ENCODE data around the gene SMARCB1.

The SMARCB1 gene

DNA sequence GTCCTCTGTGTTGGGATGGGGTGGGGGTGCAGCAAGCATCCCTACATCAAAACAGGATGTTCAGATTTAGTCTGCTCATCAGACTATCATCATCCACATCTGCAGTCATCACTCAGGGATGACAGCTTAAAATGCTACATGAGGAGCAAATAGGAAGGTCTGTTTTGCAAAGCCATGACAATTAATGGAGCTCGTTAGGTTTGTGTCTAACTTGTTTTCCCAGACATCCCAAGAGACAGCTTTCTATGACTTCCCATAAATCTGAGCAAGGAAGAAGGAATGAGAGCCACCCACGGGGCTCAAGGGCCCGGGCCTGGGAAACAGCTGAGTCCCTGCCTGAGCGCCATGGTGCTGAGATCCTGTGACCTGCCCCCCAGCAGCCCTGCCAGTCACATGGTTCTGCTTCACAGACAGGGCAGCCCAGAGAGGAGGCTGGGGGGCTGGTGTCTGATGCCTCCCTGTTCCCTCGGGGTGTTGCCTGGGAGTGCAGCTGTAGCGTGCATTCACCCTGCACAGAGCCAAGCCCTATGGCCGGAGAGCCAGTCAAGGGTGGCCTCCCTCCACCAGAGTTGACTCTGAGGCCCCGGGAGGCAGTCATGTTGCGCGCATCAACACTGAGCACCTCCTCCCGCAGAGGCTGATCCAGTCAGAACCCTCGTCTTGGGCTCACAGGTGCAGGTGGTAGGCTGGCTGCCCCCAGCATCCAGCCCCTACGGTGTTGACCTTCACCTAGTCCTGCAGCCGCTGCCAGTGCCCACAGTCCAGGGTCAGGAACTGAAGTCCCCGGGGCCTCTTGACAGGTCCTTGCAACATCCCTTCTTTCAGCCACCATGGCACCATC, 40.0 kb downstream of the SMARCB1 start:
- intact Hi-C loops (cut with DNase I) = no loop called here
- peak in 3 of 10 donors; percentile 60 to 69 (median 64) for DNase-seq

DNA sequence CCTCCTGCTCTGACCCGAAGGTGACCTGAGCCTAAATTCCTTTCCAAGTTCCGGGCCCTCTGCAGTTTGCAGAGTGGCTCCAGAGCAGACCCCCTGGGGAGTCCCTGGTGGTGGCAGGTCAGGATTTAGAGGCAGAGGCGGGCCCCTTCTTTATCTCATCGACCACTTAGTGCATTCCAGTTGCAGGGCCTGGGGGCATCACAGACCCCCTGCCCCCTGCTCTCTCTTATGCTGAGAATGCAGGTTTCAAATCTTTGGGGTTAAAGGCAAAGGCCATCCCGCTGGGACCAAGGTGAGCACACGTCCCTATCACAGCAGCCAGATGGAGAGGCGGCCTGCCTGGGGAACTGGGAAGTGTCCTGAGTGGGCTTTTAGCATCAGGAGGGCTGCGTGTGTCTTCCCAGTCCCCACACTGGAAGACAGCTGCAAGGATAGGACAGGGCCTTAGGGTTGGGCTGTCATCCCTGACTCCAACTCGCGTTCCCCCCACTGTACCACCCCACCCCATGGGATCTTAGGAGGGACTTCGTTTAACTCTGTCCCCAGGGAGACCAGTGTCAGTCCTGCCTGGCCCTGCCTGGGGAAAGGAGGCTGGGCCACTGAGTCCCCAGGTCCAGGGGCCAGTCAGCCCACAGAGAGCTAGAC, 40.7 kb downstream of the SMARCB1 start:
- peak in 3 of 10 donors; percentile 8 to 51 (median 33) for DNase-seq
- intact Hi-C loops (cut with DNase I) = no loop called here

DNA sequence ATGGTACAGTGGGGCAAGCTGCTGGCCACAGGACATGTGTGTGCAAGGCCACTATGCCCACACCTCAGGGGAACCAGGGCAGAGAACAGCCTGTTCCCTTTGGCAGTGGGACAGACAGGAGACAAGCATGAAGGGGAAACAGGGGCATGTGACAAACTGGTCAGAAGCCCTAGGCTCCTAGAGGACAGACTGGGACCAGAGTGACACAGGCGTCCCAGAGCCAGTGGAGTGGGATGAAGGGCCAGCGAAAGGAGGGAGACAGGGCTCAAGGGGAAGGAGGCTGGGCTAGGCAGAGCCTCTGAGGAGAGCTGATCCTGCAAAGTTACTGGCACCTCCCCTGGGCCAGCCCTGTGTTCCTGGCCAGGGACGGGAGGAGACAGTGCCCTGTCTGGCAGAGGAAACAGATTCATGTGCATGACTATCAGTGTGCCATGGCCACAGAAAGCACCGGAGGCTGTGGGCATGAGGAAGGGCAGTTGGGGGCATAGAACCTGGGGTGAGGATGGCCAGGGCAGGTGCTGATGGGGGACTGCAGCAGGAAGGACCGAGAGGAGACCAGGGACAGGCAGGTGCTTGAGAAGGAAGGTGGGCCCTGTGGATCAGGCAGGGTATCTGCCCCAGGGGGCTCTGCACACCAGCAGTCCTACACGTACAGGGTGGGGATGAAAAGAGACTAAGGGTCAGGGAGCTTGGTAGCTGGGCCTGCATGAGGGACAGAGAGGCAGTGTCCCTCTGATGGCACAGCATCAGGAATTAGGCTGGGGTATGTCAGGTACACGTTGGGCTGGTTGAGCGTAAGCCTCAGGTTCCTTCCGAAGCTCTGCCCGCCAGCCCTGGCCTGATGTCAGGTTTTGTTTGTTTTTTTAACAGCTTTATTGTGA, 42.3 kb downstream of the SMARCB1 start:
- intact Hi-C loops (cut with DNase I) = no loop called here
- peak in 3 of 10 donors; percentile 56 to 65 (median 59) for DNase-seq

DNA sequence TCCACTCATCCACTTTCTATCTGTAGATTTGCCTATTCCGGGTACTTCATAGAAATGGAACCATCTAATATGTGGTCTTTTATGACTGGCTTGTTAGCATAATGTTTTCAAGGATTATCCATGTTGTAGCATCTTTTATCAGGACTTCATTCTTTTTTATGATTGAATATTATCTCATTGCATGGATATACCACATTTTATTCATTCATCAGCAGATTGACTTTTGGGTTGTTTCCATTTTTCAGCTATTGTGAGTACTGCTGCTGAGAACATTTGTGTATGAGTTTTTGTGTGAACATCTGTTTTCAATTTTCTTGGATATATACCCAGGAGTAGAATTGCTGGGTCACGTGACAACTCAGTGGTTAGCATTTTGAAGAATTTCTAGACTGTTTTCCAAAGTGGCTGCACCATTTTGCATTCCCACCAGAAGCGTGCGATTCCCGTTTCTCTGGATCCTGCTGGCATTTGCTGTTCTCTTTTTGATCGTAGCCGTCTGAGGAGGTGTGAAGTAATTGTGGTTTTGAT, 43.1 kb downstream of the SMARCB1 start:
- intact Hi-C loops (cut with DNase I) = no loop called here
- peak in 2 of 10 donors; percentile 12 to 42 for DNase-seq

DNA sequence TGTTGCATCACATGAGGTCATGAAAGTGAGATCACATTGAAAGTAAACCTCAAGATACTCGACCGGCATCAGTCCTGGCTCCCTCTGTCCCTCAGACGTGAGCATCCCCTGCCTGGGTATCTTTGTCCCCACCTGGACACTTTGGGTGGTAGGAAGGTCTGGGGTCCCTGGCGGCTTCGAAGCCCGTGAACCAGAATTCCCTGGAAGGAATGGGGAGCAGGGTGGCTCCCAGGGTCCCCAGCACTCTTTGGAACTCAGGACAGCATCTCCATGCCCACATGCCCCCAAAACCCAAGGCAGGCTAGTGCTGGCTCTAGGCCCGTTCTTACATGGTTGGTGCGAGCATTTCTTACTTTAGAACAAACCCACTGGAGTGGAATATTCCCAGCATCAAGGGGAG, 44.5 kb downstream of the SMARCB1 start:
- intact Hi-C loops (cut with DNase I) = no loop called here
- peak in 2 of 10 donors; percentile 41 to 44 for DNase-seq

DNA sequence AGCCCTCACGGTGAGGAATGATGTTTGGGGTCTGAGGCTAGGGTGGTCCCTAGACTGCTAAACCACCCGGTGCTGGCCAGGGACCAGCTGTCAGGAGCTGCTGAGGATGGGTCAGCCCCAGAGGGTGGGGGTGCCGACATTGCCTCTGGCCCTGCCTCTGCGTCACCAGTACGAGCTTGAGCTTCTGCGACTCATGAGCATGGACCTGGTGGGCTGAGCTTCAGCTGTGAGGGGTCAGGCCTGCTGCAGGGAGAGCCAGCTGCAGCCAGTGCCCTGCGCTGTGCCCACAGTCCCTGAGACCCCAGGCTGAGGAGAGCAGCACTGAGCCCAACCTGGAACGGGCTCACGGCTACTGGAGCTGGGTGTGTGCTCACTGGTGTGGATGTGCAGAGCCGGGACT, 45.0 kb downstream of the SMARCB1 start:
- DNase-seq = peak in 3 of 10 donors; percentile 51 to 68 (median 66)

DNA sequence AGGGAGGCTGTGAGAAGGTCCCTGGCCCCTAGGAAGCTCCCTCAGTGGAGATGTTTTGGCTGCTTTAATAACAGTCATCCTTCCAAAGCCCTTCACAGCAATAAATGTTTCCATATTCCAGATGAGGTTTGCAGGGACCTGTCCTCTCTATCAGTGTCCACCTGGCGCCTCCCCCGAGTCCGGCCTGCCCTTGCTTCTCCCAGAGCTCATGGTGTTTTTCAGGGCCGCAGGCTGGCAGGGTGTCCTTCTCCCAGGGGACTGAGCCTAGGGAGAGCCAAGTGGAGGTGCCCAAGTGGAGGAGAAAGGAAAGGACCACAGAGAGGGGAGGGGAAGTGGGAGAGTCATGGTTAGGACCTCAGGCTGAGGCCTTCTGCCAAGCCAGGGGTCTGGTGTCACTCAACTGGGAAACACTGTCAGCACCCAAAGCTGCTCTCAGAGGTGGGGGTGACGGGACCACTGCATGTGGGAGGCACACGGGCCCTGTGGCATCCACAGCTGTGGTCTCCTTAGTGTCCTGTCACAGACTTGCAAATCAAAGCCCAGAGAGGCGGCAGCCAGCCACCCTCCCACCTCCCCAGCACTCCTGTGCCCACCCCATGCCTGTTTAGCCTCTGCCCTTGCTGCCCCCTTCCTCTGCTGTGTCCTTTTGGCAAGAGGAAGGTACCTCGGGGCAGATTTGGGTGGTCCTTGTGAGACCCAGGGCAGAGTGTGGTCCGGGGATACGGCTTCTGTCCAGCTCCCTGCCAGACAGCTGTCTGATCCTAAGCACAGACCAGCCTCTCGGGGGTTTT, 45.7 kb downstream of the SMARCB1 start:
- peak in 3 of 10 donors; percentile 58 to 69 (median 68) for DNase-seq
- intact Hi-C loops (cut with DNase I) = no loop called here

More for the DNA sequence above, 45.0 kb downstream of the SMARCB1 start:
- intact Hi-C loops (cut with DNase I) = no loop called here

DNA sequence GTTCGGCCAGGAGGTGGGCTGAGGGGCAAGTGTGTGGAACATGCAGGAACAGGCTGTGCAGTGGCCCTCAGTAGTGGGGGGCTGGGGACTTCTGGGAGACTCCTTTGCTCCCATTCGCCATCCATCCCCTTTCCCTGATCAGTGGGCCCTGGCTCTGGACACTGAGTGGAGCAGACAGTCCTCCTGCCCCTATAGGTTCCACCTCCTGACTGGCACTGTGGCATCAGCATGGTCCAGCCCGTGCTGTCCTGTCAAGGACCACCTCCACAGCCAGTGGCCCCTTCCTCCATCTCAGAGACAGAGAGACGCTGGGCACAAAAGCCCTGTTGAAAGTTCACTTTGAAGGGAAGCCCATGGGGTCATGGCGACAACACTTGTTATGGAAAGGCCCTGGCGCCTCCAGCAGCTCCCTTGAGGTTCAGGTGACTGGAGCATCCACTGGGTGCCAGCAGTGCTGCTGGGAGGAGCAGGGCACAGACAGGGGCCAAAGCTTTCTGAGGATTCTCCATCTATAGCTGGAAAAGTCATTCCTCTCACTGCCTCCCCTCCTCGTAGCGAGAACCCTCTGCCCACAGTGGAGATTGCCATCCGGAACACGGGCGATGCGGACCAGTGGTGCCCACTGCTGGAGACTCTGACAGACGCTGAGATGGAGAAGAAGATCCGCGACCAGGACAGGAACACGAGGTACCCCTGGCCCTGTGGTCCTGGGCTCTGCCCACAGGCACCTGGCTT, 46.4 kb downstream of the SMARCB1 start:
- intact Hi-C loops (cut with DNase I) = no loop called here
- DNase-seq = peak in 3 of 10 donors; percentile 64 to 80 (median 73)

DNA sequence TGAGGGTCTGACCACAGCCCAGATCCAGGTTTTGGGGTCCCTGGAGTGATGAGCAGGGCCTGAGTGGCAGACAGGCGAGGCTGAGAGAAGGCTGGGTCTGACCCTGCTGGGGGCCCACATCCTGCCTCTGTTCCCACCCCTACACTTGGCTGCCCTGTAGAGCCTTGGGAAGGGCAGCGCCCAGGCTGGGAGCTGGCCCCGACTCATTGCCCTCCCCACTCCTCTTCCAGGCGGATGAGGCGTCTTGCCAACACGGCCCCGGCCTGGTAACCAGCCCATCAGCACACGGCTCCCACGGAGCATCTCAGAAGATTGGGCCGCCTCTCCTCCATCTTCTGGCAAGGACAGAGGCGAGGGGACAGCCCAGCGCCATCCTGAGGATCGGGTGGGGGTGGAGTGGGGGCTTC, 47.1 kb downstream of the SMARCB1 start:
- peak in 3 of 10 donors; percentile 68 to 81 (median 79) for DNase-seq
- intact Hi-C loops (cut with DNase I) = no loop called here

DNA sequence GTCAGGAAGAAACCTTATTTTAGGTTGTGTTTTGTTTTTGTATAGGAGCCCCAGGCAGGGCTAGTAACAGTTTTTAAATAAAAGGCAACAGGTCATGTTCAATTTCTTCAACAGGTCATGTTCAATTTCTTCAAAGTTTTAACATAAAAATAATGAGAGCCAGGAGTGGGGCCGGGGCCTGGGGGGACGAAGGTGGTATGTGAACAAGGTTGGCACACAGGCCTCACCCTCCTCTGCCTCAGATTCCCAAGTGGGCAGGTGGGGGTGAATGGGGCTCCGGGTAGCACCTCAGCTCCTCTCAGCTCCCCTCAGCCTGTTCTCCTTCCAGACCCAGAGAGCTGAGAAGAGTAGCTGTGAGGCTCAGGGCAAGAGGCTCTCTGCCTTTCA, 47.6 kb downstream of the SMARCB1 start:
- DNase-seq = peak in 3 of 10 donors; percentile 55 to 78 (median 71)
- intact Hi-C loops (cut with DNase I) = no loop called here

DNA sequence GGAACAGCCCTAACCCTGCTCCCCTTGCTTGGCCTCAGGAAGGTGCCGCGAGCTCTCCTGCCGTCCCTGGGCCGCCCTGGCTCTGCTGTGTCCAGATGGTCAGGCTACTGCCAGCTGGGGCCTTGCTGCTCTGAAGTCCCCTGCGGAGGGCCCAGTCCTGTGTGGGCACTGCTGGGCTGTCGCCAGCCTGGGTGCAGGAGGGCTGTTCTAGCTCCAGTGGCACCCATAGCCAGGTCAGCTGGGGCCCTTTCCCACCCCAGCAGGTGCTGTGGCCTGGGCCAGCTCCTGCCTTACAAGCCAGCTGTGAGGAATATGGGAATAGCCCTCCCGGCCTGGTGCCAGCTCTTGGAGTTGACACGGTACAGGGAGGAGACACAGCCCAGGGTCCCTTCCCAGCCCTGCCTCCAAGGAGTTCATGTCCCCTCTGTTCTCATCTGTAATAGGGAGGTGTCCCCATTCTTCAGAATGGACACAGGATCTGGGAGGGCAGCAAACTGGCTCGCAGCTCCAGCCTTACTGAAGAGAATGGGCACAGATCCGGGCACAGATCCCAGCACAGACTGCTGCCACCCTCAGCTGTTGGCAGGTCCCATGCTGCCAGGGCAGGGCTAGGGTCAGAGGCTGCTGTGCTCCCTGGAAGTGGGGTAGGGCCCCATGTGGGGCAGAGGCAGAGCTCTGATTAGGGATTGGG, 48.2 kb downstream of the SMARCB1 start:
- intact Hi-C loops (cut with DNase I) = no loop called here
- peak; percentile 61 to 94 (median 67) for DNase-seq

DNA sequence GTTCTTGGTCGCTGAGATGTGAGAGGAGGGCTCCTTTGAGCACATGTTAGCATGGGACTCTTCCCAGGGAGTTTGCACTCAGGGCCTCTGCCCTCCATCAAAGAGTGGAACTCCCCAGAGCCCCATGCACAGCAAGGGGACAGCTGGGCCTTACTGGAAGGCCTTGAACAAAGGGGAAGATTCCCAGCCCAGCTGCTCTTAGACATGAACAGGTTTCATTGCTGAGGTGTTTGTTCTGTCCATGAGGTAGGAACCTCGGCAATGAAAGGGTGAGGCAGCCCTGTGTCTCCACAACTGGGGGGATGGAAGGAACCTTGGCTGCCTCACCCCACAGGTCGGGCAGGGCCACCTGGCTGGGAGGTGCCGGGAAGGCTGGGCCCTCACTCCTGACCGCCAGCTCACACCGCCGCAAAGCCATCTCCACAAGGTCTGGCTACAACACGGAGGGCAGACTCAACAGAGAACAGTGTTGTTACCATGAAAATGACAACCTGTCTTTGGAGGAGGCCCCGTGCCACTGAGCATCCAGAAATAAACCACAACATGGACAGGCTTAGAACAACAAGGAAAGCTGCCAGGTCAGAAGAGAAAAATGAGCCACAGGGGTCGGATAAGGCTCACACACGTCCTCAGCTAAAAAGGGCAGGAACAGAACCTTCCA, 48.8 kb downstream of the SMARCB1 start:
- intact Hi-C loops (cut with DNase I) = no loop called here
- DNase-seq = peak in 3 of 10 donors; percentile 50 to 68 (median 62)

DNA sequence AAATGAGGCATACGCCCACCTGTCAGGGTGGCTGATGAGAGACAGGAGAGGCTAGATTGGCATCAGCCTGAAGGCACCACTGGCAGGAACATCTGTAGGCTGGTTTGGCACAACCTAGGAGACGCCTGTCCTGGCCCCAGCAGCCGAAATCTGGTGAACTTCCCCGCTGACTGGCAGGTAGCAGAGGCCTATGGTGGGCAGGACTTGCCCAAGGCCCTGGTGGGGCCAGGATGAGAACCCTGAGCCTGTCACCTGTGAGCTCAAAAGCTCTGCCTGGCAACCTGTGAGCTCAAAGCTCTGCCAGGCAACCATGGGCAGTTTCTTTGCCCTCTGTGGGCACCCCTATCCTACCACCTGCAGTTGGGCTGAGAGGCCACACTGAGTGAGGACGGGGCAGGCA, 49.5 kb downstream of the SMARCB1 start:
- DNase-seq = peak in 3 of 10 donors; percentile 39 to 53 (median 44)
- intact Hi-C loops (cut with DNase I) = no loop called here

DNA sequence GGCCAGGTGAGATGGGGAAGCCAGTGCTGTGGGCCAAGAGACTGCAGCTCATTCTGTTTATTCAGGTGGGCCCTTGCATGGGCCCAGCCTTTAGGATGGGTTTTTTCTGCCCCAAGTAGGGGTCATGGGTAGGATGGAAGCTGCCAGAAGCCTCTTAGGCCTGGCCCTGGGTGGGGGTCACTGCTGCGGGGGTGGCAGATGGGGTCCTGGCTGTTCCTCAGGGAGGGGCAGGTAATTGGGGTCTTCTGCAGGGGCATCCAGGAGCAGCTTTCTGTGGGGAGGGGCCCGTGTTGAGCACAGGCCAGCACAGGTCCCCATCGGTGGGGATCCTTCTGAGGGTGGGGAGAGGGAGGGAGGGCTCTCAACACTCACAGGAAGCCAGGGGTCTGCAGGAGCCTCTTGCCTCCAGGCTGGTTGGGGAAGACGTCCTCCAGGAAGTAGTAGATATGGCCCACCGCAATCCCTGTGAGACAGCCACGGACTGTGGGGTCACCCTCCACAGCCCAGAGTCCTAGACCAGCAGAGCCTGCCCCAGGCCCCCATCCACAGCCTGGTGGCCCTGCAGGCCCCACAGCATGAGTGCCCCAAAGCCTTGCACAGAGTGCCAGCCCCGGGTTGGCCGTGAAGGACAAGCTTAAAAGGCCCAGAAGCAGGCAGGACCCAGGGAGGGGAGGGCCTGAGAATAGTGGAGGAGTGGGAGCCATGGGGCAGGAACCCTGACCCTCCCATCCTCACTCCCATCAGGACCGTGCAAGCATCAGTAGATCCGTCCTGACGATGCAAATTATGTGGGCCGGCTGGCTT, 50.1 kb downstream of the SMARCB1 start:
- peak in 3 of 10 donors; percentile 47 to 64 (median 61) for DNase-seq
- intact Hi-C loops (cut with DNase I) = no loop called here

DNA sequence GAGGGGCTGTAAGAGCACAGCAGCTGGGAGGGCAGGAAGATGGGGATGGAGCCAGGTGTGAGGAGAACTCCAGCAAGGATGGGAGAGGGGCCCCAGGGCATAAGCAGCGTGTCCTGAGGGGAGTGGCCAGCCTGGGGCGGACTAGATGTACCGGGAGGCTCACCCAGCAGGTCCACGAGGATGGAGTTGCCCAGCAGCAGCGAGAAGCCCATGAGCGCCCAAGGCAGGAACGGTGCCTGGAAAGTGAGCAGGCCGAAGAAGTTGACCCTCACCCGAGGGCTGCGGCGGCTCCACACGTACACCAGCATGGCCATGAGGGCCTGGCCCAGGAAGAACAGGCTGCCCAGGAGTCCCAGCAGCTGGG, 50.7 kb downstream of the SMARCB1 start:
- DNase-seq = peak in 2 of 10 donors; percentile 63 to 77

DNA sequence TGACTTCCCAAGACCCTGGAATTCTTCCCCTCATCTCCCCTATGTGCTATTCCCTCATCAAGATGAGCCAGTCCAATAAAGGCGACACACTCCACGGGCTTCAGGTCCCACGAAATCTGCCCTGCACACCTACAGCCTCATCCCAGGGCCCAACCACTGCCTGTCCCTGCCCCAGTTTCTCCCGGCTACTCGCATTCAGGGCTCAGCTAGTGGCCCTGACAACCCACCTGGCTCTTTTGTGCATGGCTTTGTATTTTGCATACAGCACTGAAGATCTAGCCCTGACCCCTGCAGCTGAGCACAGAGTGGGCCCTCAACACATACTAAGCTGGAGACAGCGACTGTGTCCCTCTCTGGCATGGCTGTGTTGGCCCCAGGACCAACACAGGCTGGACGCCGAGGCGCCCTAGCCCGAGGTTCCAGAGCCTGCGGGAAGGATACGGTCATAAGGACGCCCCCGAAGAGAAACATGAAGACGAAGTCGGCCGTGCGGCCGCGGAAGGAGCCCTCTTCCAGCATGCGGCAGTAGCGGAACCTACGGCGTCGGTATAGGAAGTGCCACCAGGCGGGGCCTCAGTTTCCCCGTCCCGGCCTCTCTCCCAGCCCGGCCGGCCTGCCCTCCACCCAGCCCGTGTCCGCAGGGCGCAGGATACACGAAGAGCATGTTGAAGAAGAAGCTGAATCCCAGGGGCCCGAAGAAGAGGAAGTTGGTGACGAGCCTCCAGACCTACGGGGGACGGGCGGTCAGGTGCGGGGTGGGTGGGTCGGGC, 51.3 kb downstream of the SMARCB1 start:
- intact Hi-C loops (cut with DNase I) = no loop called here
- peak in 2 of 10 donors; percentile 76 to 87 for DNase-seq

More for the DNA sequence above, 50.7 kb downstream of the SMARCB1 start:
- intact Hi-C loops (cut with DNase I) = no loop called here

All from posterior cingulate gyrus (tissue), 11 donors.